ENCODE measurements around the gene ERCC3.

The ERCC3 gene

DNA sequence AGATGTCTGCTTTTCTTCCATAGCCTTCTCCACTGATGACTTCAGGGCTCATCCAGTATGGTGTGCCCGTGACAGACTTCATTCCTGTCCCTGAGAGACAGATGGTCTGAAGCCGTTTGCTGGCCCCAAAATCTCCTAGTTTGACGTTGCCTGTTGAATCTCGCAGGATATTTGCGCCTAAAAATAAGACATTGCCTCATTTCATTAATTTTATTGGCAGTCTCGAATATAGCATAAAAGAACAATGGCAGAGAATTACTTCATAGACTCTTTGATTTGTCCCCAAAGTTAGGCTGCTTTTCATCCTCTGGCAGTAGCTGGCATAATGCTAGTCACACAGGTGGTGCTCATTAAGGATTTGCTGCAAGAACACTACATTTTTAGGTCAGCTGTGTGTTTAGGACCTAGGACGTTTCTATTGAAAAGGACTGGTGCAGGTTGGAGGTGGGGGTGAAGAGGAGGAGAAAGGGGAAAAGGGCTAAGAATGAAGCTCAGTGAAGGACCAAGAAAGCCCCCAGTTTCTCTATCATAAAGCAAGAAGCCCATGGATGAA lies 14.7 kb upstream of the ERCC3 start:
- no peak overlapping the region for H3K27ac ChIP-seq
- no peak for TF ChIP-seq CTCF (conservative IDR thresholded peaks at IDR 0.05)

- H3K27ac ChIP-seq: peak overlapping the region; percentile 79
- no peak for TF ChIP-seq CTCF (conservative IDR thresholded peaks at IDR 0.05)
Measured at GRCh38 chr2:127305990-127306585, 12.1 kb upstream of the ERCC3 start.

- TF ChIP-seq CTCF (conservative IDR thresholded peaks at IDR 0.05): no peak
- no peak overlapping the region for H3K27ac ChIP-seq
Measured at GRCh38 chr2:127302168-127302567, 8.2 kb upstream of the ERCC3 start.

- TF ChIP-seq CTCF (conservative IDR thresholded peaks at IDR 0.05): no peak
- peak overlapping the region; percentile 80 for H3K27ac ChIP-seq
Measured at GRCh38 chr2:127293386-127293747, 577 bp downstream of the ERCC3 start.

- no peak overlapping the region for H3K27ac ChIP-seq
- no peak for TF ChIP-seq CTCF (conservative IDR thresholded peaks at IDR 0.05)
Measured at GRCh38 chr2:127288274-127288673, 5.7 kb downstream of the ERCC3 start.

DNA sequence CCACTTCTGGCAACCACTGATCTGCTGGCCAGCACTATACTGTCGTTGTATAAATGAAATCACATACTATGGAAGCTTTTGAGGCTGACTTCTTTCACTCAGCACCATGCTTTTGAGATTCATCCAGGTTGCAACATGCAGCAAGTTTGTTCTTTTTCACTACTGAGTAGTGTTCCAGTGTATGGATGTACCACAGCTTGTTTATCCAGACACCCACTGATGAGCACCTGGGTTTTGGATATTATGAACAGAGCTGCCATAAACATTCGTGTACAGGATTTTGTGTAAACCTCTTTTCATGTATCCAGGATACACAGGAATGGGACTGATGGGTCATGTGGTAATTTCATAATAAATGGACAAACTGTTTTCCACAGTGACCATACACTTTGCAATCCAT lies 10.7 kb downstream of the ERCC3 start:
- H3K27ac ChIP-seq: no peak overlapping the region
- no peak for TF ChIP-seq CTCF (conservative IDR thresholded peaks at IDR 0.05)

DNA sequence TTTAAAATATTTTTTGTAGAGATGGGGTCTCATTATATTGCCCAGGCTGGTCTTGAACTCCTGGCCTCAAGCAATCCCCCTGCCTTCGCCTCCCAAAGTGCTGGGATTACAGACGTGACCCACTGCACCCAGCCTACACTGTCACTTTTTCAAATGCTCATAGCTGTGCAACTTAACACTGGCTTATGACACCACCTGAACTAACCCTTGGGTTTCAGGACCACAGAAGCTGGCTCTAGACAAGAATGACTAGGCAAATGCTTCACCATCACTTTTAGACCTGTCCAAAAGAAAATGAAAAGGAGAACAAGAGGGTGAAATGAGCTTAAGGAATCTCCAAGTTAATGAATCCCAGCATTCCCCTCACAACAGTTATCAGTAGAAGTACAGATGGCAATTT lies 13.3 kb downstream of the ERCC3 start:
- H3K27ac ChIP-seq: no peak overlapping the region
- TF ChIP-seq CTCF (conservative IDR thresholded peaks at IDR 0.05): no peak

Measured in VCaP (cell line).